GM06990 (cell line): Measurements from ENCODE around the gene PHACTR1.
A peak's percentile ranks its signal among the peaks of the same experiment; 100 is the strongest.

ENCODE experiments used
- DNase-seq: peaks from one replicate; pipeline ENCODE4 v3.0.0-alpha.2; 2011; ENCODE audit not compliant: insufficient read length; ENCODE audit errors: extremely low read depth
- H3K27me3 ChIP-seq: replicated peaks from 2 replicates; pipeline ENCODE4 v1.6.0; 2011; ENCODE audit warnings: low read length; ENCODE audit not compliant: control insufficient read depth, insufficient read depth
- H3K36me3 ChIP-seq: 2 replicates; pipeline ENCODE4 v1.5.1; 2011; ENCODE audit warnings: low read length; ENCODE audit not compliant: control insufficient read depth, insufficient read depth
- H3K4me3 ChIP-seq: replicated peaks from 2 replicates; pipeline ENCODE4 v1.5.1; 2011; ENCODE audit warnings: low read depth, mild to moderate bottlenecking, control low read depth, low read length
- CTCF ChIP-seq: IDR thresholded peaks from 2 replicates; pipeline ENCODE4 v1.5.1; 2011; ENCODE audit warnings: low read length, control low read depth, mild to moderate bottlenecking, inconsistent platforms; ENCODE audit not compliant: insufficient read depth, poor library complexity, severe bottlenecking

The PHACTR1 gene

GRCh38 chr6:12832226-12832735, 115.7 kb downstream of the PHACTR1 start:
- Histone ChIP-seq H3K36me3 (no peaks in the 10 kb centered on the region), H3K4me3 (no peak overlapping the region), H3K27me3 (no peaks in the 10 kb centered on the region)
- no peak for TF ChIP-seq CTCF
- no peak for DNase-seq

GRCh38 chr6:12836009-12836408, 119.4 kb downstream of the PHACTR1 start:
- TF ChIP-seq CTCF: no peak
- Histone ChIP-seq H3K27me3 (no peaks in the 10 kb centered on the region), H3K36me3 (no peaks in the 10 kb centered on the region), H3K4me3 (no peak overlapping the region)
- no peak for DNase-seq

DNA sequence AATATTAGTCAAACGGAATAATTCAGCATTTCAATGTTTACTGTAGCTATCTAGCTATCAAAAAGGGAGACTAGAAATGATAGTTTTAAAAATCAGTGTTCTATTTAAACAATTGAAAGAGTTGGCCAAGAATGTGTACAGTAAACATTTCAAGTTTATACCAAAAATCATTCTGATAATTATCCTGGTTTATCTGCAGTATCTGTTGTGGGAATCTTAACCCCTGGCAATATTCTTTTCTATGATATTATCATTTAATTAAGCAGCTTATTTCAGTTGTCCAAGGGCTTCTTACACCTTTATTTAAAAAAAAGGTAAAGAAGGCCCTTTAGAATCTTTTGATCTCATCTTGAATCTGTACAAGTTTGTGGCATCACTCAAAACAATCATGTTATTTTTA, 125.1 kb downstream of the PHACTR1 start:
- Histone ChIP-seq H3K4me3 (no peak overlapping the region), H3K36me3 (no peaks in the 10 kb centered on the region), H3K27me3 (no peaks in the 10 kb centered on the region)
- DNase-seq: no peak
- TF ChIP-seq CTCF: no peak

GRCh38 chr6:12842114-12842513, 125.5 kb downstream of the PHACTR1 start:
- no peak for DNase-seq
- H3K36me3 ChIP-seq: no peaks in the 10 kb centered on the region
- no peaks in the 10 kb centered on the region for H3K27me3 ChIP-seq
- H3K4me3 ChIP-seq: no peak overlapping the region
- no peak for TF ChIP-seq CTCF

GRCh38 chr6:12842658-12843057, 126.1 kb downstream of the PHACTR1 start:
- Histone ChIP-seq H3K4me3 (no peak overlapping the region), H3K27me3 (no peaks in the 10 kb centered on the region)
- TF ChIP-seq CTCF: no peak

GRCh38 chr6:12844284-12845223, 128.0 kb downstream of the PHACTR1 start:
- peak; percentile 79 for TF ChIP-seq CTCF
- H3K36me3 ChIP-seq: no peaks in the 10 kb centered on the region
- H3K27me3 ChIP-seq: no peaks in the 10 kb centered on the region
- H3K4me3 ChIP-seq: no peak overlapping the region
- no peak for DNase-seq

More at GRCh38 chr6:12842658-12843057, 126.1 kb downstream of the PHACTR1 start:
- no peaks in the 10 kb centered on the region for H3K36me3 ChIP-seq
- DNase-seq: no peak
